Body of pancreas (tissue), 4 donors: Measurements from ENCODE around the gene ADIPOR2. TPM values are rescaled to one million over a fixed set of nuclear protein-coding genes. Genes with fewer than 3 reads are reported as not detected.
"Not testable (repeated sequence)": the region's sequence is repeated elsewhere in the genome, so short reads cannot be mapped to it uniquely, and the experiment has no call there.

Source experiments
- ATAC-seq: fragments of 150-250 bp; one replicate; pipeline ENCODE4 v1.9.1; 2016
- DNase-seq, 4 donors: peaks; one replicate each; pipeline ENCODE4 v3.0.0-alpha.2; 2019
- H3K27ac ChIP-seq, 4 donors: fragments of 200-600 bp; sonication (generic); 1 replicate in 3 of 4; 2 replicates in 1 of 4; pipeline versions ENCODE4 v1.5.1 to v1.6.1; 2016 to 2019; ENCODE audit warnings: mild to moderate bottlenecking in 1 of 4, mixed read lengths in 1 of 4, moderate library complexity in 1 of 4
- H3K27me3 ChIP-seq, 2 donors: fragments of 200-600 bp; sonication (generic); one replicate each; pipeline ENCODE4 v1.6.0; 2016; ENCODE audit warnings: mild to moderate bottlenecking in 1 of 2
- H3K36me3 ChIP-seq, 2 donors: fragments of 200-600 bp; sonication (generic); replicated peaks in 1 of 2; 2 replicates each; pipeline ENCODE4 v1.5.1; 2016; ENCODE audit warnings: low read depth in 2 of 2; ENCODE audit not compliant: insufficient read depth in 1 of 2
- H3K4me1 ChIP-seq: fragments of 200-600 bp; sonication (generic); one replicate; pipeline ENCODE4 v1.6.0; 2016
- H3K4me3 ChIP-seq, 2 donors: fragments of 200-600 bp; sonication (generic); 1 replicate in 1 of 2; 2 replicates in 1 of 2; pipeline ENCODE4 v1.5.1; 2016 to 2019
- H3K9me3 ChIP-seq, 3 donors: fragments of 200-600 bp; sonication (generic); 1 replicate in 2 of 3; 2 replicates in 1 of 3; pipeline ENCODE4 v1.5.1; 2016
- CTCF ChIP-seq, 7 experiments: fragments of 450-650 bp in 4 of 7; fragments of 200-600 bp in 3 of 7; sonication (generic) in 3 of 7; IDR thresholded peaks; one replicate each; pipeline ENCODE4 v1.5.1; 2016 to 2019; ENCODE audit warnings: antibody characterized with exemption in 7 of 7
- POLR2A ChIP-seq, 3 donors: fragments of 450-650 bp; IDR thresholded peaks; one replicate each; pipeline ENCODE4 v1.6.1; 2016; ENCODE audit warnings: antibody characterized with exemption in 3 of 3, mild to moderate bottlenecking in 2 of 3
- WGBS, 2 donors: methylation state at CpG; one replicate each; pipeline ENCODE4 v1.1.5; 2017; 5-methylcytosine and 5-hydroxymethylcytosine counted together
- intact Hi-C: fragments of 100-400 bp; cut with DNase I; formaldehyde crosslinking; loops from one replicate; pipeline ENCODE4 v1.15.1; 2023
- total RNA-seq, 2 donors: library from RNA; depleted of rRNA; stranded (reverse); fragments of >200 nt; gene quantifications; one replicate each; pipeline ENCODE4 v1.1.0, GENCODE V29; 2016

ADIPOR2 gene
- total RNA-seq, 2 donors from 2014 or later = 16.8 to 20.5 TPM

- TF ChIP-seq POLR2A (IDR thresholded peaks at IDR 0.05) (no peak), CTCF (IDR thresholded peaks at IDR 0.05) (no peak)
Measured at GRCh38 chr12:1723721-1724120, 32.9 kb downstream of the ADIPOR2 start.

GRCh38 chr12:1724250-1724649 is 33.4 kb downstream of the ADIPOR2 start:
- WGBS, 2 donors = 94 to 98% methylated on average over 3 of the region's 3 CpGs
- Histone ChIP-seq H3K36me3 (no peaks in the 10 kb centered on the region), H3K4me3 (no peak overlapping the region), H3K4me1 (peaks cover 26% of the 10 kb centered on the region), H3K27ac (no peak overlapping the region), H3K9me3 (no peaks in the 10 kb centered on the region), H3K27me3 (no peaks in the 10 kb centered on the region)
- TF ChIP-seq POLR2A (IDR thresholded peaks at IDR 0.05) (no peak), CTCF (IDR thresholded peaks at IDR 0.05) (no peak)
- intact Hi-C loops = no loop called here
- DNase-seq (no peak), ATAC-seq (no peak)

More at GRCh38 chr12:1723721-1724120, 32.9 kb downstream of the ADIPOR2 start:
- no peaks in the 10 kb centered on the region for H3K9me3 ChIP-seq
- no peak overlapping the region for H3K4me3 ChIP-seq
- H3K27ac ChIP-seq = no peak overlapping the region
- peaks cover 32% of the 10 kb centered on the region for H3K4me1 ChIP-seq
- WGBS, 2 donors = 74 to 92% methylated on average over 4 to 6 of the region's 6 CpGs
- ATAC-seq (no peak), DNase-seq (no peak)
- H3K36me3 ChIP-seq = no peaks in the 10 kb centered on the region
- intact Hi-C loops = no loop called here
- H3K27me3 ChIP-seq = no peaks in the 10 kb centered on the region

GRCh38 chr12:1726753-1727152 is 35.9 kb downstream of the ADIPOR2 start:
- no peaks in the 10 kb centered on the region for H3K9me3 ChIP-seq
- DNase-seq = no peak
- intact Hi-C loops = no loop called here
- no peak overlapping the region for H3K4me3 ChIP-seq
- no peak overlapping the region for H3K27ac ChIP-seq
- H3K4me1 ChIP-seq = peaks cover 13% of the 10 kb centered on the region
- H3K27me3 ChIP-seq = no peaks in the 10 kb centered on the region
- TF ChIP-seq POLR2A (IDR thresholded peaks at IDR 0.05) = no peak
- no peak for TF ChIP-seq CTCF (IDR thresholded peaks at IDR 0.05)
- no peaks in the 10 kb centered on the region for H3K36me3 ChIP-seq
- no peak for ATAC-seq
- WGBS, 2 donors = 83 to 89% methylated on average over 3 of the region's 3 CpGs

DNA sequence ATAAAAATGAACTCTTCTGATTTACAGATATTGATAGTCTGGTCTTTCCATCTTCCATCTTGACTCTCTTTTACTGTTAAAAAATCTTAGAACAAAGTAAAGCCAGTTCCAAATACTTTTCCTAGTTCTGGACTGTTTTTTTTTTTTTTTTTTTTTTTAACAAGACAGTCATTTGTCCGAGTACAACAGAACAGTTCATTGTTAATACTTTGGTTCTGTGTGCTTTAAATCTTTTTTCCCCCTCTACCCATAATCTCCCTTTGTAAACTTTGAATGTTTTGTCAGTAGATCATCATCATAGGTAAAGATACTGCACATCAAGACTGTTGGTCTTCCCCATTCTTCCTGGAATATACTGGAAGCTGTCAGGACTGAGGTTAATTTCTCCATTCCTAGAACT is 38.0 kb downstream of the ADIPOR2 start:
- Histone ChIP-seq H3K4me1 (peaks cover 18% of the 10 kb centered on the region), H3K27ac (no peak overlapping the region), H3K9me3 (no peaks in the 10 kb centered on the region), H3K27me3 (no peaks in the 10 kb centered on the region), H3K4me3 (no peak overlapping the region), H3K36me3 (no peaks in the 10 kb centered on the region)
- WGBS, 2 donors = 89 to 97% methylated on average over 1 of the region's 1 CpG
- TF ChIP-seq POLR2A (IDR thresholded peaks at IDR 0.05) (no peak), CTCF (IDR thresholded peaks at IDR 0.05) (no peak)
- ATAC-seq (no peak), DNase-seq (no peak)
- intact Hi-C loops = no loop called here

GRCh38 chr12:1731019-1731687 is 40.3 kb downstream of the ADIPOR2 start:
- TF ChIP-seq POLR2A (IDR thresholded peaks at IDR 0.05) (no peak), CTCF (IDR thresholded peaks at IDR 0.05) (no peak)
- WGBS, 2 donors = 94 to 96% methylated on average over 11 of the region's 11 CpGs
- H3K27me3 ChIP-seq = no peaks in the 10 kb centered on the region
- no peak overlapping the region for H3K4me3 ChIP-seq
- H3K27ac ChIP-seq = no peak overlapping the region
- H3K9me3 ChIP-seq = no peaks in the 10 kb centered on the region
- no peaks in the 10 kb centered on the region for H3K36me3 ChIP-seq
- DNase-seq (no peak), ATAC-seq (no peak)
- H3K4me1 ChIP-seq = peaks cover 14% of the 10 kb centered on the region
- intact Hi-C loops = no loop called here

GRCh38 chr12:1731688-1732078 is 40.8 kb downstream of the ADIPOR2 start:
- H3K36me3 ChIP-seq, intact Hi-C loops, DNase-seq, H3K27ac ChIP-seq, H3K4me3 ChIP-seq, H3K9me3 ChIP-seq, H3K27me3 ChIP-seq, ATAC-seq: not testable (repeated sequence)
- WGBS, 2 donors = 95 to 96% methylated on average over 10 of the region's 10 CpGs
- peaks cover 14% of the 10 kb centered on the region for H3K4me1 ChIP-seq
